Measurements from ENCODE around the gene GARIN5B. TPM values are rescaled to one million over a fixed set of nuclear protein-coding genes. Genes with fewer than 3 reads are reported as not detected.

The GARIN5B gene
- total RNA-seq, 1 donor, result not detected

- H3K4me3 ChIP-seq (ENCODE audit: low read depth, low read length), result no peak overlapping the region
- DNase-seq (ENCODE audit: low read depth), result no peak
- TF ChIP-seq CTCF (IDR thresholded peaks at IDR 0.05; ENCODE audit: insufficient read depth, low read length), result no peak
Observed at GRCh38 chr19:55316646-55317045, 46.4 kb downstream of the GARIN5B start.

GRCh38 chr19:55315956-55316525 lies 47.0 kb downstream of the GARIN5B start:
- H3K4me3 ChIP-seq (ENCODE audit: low read depth, low read length), result no peak overlapping the region
- TF ChIP-seq CTCF (IDR thresholded peaks at IDR 0.05; ENCODE audit: insufficient read depth, low read length), result no peak
- no peak for DNase-seq (ENCODE audit: low read depth)

- no peak for DNase-seq (ENCODE audit: low read depth)
- H3K4me3 ChIP-seq (ENCODE audit: low read depth, low read length), result no peak overlapping the region
- no peak for TF ChIP-seq CTCF (IDR thresholded peaks at IDR 0.05; ENCODE audit: insufficient read depth, low read length)
Observed at GRCh38 chr19:55314396-55314795, 48.7 kb downstream of the GARIN5B start.

GRCh38 chr19:55312621-55313512 lies 50.2 kb downstream of the GARIN5B start:
- no peak for DNase-seq (ENCODE audit: low read depth)
- no peak overlapping the region for H3K4me3 ChIP-seq (ENCODE audit: low read depth, low read length)
- TF ChIP-seq CTCF (IDR thresholded peaks at IDR 0.05; ENCODE audit: insufficient read depth, low read length), result no peak

GRCh38 chr19:55311797-55312196 lies 51.3 kb downstream of the GARIN5B start:
- no peak for DNase-seq (ENCODE audit: low read depth)
- no peak overlapping the region for H3K4me3 ChIP-seq (ENCODE audit: low read depth, low read length)
- no peak for TF ChIP-seq CTCF (IDR thresholded peaks at IDR 0.05; ENCODE audit: insufficient read depth, low read length)

GRCh38 chr19:55311397-55311796 lies 51.7 kb downstream of the GARIN5B start:
- no peak for DNase-seq (ENCODE audit: low read depth)
- H3K4me3 ChIP-seq (ENCODE audit: low read depth, low read length), result no peak overlapping the region
- TF ChIP-seq CTCF (IDR thresholded peaks at IDR 0.05; ENCODE audit: insufficient read depth, low read length), result no peak

Data from fibroblast of the aortic adventitia (primary cell).